ENCODE results near the gene ILRUN.
"Not testable (repeated sequence)": the region's sequence is repeated elsewhere in the genome, so short reads cannot be mapped to it uniquely, and the experiment has no call there.

ILRUN gene

GRCh38 chr6:34697544-34697836, 923 bp upstream of the ILRUN start:
- DNase-seq (ENCODE audit: low read depth) = no peak

GRCh38 chr6:34696189-34696738, 303 bp downstream of the ILRUN start:
- DNase-seq (ENCODE audit: low read depth) = no peak

- DNase-seq (ENCODE audit: low read depth) = no peak
These were observed 808 bp downstream of the ILRUN start for GRCh38 chr6:34695729-34696188.

- no peak for DNase-seq (ENCODE audit: low read depth)
These were observed 4.3 kb downstream of the ILRUN start for GRCh38 chr6:34692280-34692679.

GRCh38 chr6:34689742-34690141, 6.8 kb downstream of the ILRUN start:
- DNase-seq (ENCODE audit: low read depth) = no peak

GRCh38 chr6:34688956-34689355, 7.6 kb downstream of the ILRUN start:
- no peak for DNase-seq (ENCODE audit: low read depth)

- no peak for DNase-seq (ENCODE audit: low read depth)
These were observed 11.6 kb downstream of the ILRUN start for GRCh38 chr6:34684919-34685318.

- DNase-seq (ENCODE audit: low read depth) = no peak
These were observed 12.2 kb downstream of the ILRUN start for GRCh38 chr6:34684364-34684763.

- DNase-seq (ENCODE audit: low read depth) = no peak
These were observed 15.6 kb downstream of the ILRUN start for GRCh38 chr6:34680802-34681515.

- not testable (repeated sequence) for DNase-seq (ENCODE audit: low read depth)
These were observed 16.3 kb downstream of the ILRUN start for GRCh38 chr6:34680313-34680712.

- DNase-seq (ENCODE audit: low read depth) = no peak
These were observed 16.9 kb downstream of the ILRUN start for GRCh38 chr6:34679552-34680253.

- DNase-seq (ENCODE audit: low read depth) = no peak
These were observed 20.4 kb downstream of the ILRUN start for GRCh38 chr6:34676140-34676539.

- not testable (repeated sequence) for DNase-seq (ENCODE audit: low read depth)
These were observed 21.6 kb downstream of the ILRUN start for GRCh38 chr6:34674930-34675329.

- DNase-seq (ENCODE audit: low read depth) = no peak
These were observed 22.3 kb downstream of the ILRUN start for GRCh38 chr6:34674268-34674639.

GRCh38 chr6:34673064-34673463, 23.5 kb downstream of the ILRUN start:
- DNase-seq (ENCODE audit: low read depth) = no peak

- no peak for DNase-seq (ENCODE audit: low read depth)
These were observed 23.9 kb downstream of the ILRUN start for GRCh38 chr6:34672657-34673043.

GRCh38 chr6:34671801-34672656, 24.5 kb downstream of the ILRUN start:
- DNase-seq (ENCODE audit: low read depth) = peak; percentile 55

- no peak for DNase-seq (ENCODE audit: low read depth)
These were observed 25.2 kb downstream of the ILRUN start for GRCh38 chr6:34671367-34671766.

GRCh38 chr6:34668799-34669198, 27.8 kb downstream of the ILRUN start:
- not testable (repeated sequence) for DNase-seq (ENCODE audit: low read depth)

- no peak for DNase-seq (ENCODE audit: low read depth)
These were observed 28.9 kb downstream of the ILRUN start for GRCh38 chr6:34667481-34668238.

GRCh38 chr6:34665019-34665418, 31.5 kb downstream of the ILRUN start:
- DNase-seq (ENCODE audit: low read depth) = no peak
